Central memory CD8-positive, alpha-beta T cell (primary cell): Measurements from ENCODE around the gene NOP56.

ENCODE experiments used
- ATAC-seq: fragments of 150-1000 bp; cut with Tn5 transposase; replicated peaks from 2 replicates; pipeline ENCODE4 v1.10.0; 2022; ENCODE audit warnings: mild to moderate bottlenecking, moderate FRiP score, moderate number of reproducible peaks; ENCODE audit not compliant: poor library complexity, severe bottlenecking; ENCODE audit errors: extremely low read depth
- DNase-seq, 2 donors: peaks; one replicate each; pipeline ENCODE4 v3.0.0; 2021; ENCODE audit warnings: low spot score in 2 of 2
- H3K27ac Mint-ChIP-seq: one replicate; pipeline ENCODE4 v1.8.0; 2022; ENCODE audit warnings: low read depth, mild to moderate bottlenecking, moderate library complexity, mixed read lengths
- H3K27me3 Mint-ChIP-seq: one replicate; pipeline ENCODE4 v1.8.0; 2022; ENCODE audit warnings: mixed read lengths
- H3K36me3 Mint-ChIP-seq: one replicate; pipeline ENCODE4 v1.8.0; 2022; ENCODE audit warnings: mild to moderate bottlenecking, moderate library complexity, mixed read lengths; ENCODE audit not compliant: insufficient read depth
- H3K4me1 Mint-ChIP-seq: one replicate; pipeline ENCODE4 v1.8.0; 2022; ENCODE audit warnings: mixed read lengths
- H3K4me3 Mint-ChIP-seq: one replicate; pipeline ENCODE4 v1.8.0; 2022; ENCODE audit warnings: mild to moderate bottlenecking, moderate library complexity, mixed read lengths
- H3K9me3 Mint-ChIP-seq: one replicate; pipeline ENCODE4 v1.8.0; 2022; ENCODE audit warnings: mixed read lengths

The NOP56 gene

GRCh38 chr20:2619961-2620595 lies 32.4 kb upstream of the NOP56 start:
- no peak overlapping the region for H3K27ac Mint-ChIP-seq
- H3K4me1 Mint-ChIP-seq, result no peaks in the 10 kb centered on the region
- no peak overlapping the region for H3K4me3 Mint-ChIP-seq
- ATAC-seq (no peak), DNase-seq (no peak)
- H3K27me3 Mint-ChIP-seq, result peaks cover 65% of the 10 kb centered on the region
- H3K36me3 Mint-ChIP-seq, result no peaks in the 10 kb centered on the region
- no peaks in the 10 kb centered on the region for H3K9me3 Mint-ChIP-seq

- H3K27ac Mint-ChIP-seq, result no peak overlapping the region
- DNase-seq (no peak), ATAC-seq (no peak)
- H3K27me3 Mint-ChIP-seq, result peaks cover 28% of the 10 kb centered on the region
- no peak overlapping the region for H3K4me3 Mint-ChIP-seq
- no peaks in the 10 kb centered on the region for H3K9me3 Mint-ChIP-seq
- H3K36me3 Mint-ChIP-seq, result no peaks in the 10 kb centered on the region
- no peaks in the 10 kb centered on the region for H3K4me1 Mint-ChIP-seq
Observed at GRCh38 chr20:2624190-2624589, 28.2 kb upstream of the NOP56 start.

- Mint-ChIP-seq H3K36me3 (no peaks in the 10 kb centered on the region), H3K27me3 (peaks cover 20% of the 10 kb centered on the region), H3K9me3 (no peaks in the 10 kb centered on the region), H3K4me1 (no peaks in the 10 kb centered on the region), H3K4me3 (no peak overlapping the region), H3K27ac (no peak overlapping the region)
- ATAC-seq (no peak), DNase-seq (no peak)
Observed at GRCh38 chr20:2625062-2625461, 27.4 kb upstream of the NOP56 start.

GRCh38 chr20:2626853-2627541 lies 25.4 kb upstream of the NOP56 start:
- no peak for ATAC-seq
- peaks cover 27% of the 10 kb centered on the region for H3K27me3 Mint-ChIP-seq
- H3K4me3 Mint-ChIP-seq, result no peak overlapping the region
- no peaks in the 10 kb centered on the region for H3K36me3 Mint-ChIP-seq
- no peaks in the 10 kb centered on the region for H3K4me1 Mint-ChIP-seq
- DNase-seq, result no peak
- H3K9me3 Mint-ChIP-seq, result no peaks in the 10 kb centered on the region
- no peak overlapping the region for H3K27ac Mint-ChIP-seq

GRCh38 chr20:2631228-2631627 lies 21.2 kb upstream of the NOP56 start:
- DNase-seq, result no peak
- no peaks in the 10 kb centered on the region for H3K9me3 Mint-ChIP-seq
- no peaks in the 10 kb centered on the region for H3K36me3 Mint-ChIP-seq
- H3K27me3 Mint-ChIP-seq, result peaks cover 21% of the 10 kb centered on the region
- peaks cover 1% of the 10 kb centered on the region for H3K4me1 Mint-ChIP-seq
- no peak overlapping the region for H3K4me3 Mint-ChIP-seq
- no peak for ATAC-seq
- no peak overlapping the region for H3K27ac Mint-ChIP-seq

- Mint-ChIP-seq H3K9me3 (no peaks in the 10 kb centered on the region), H3K4me3 (no peak overlapping the region), H3K4me1 (peaks cover 13% of the 10 kb centered on the region), H3K27me3 (peaks cover 21% of the 10 kb centered on the region), H3K27ac (no peak overlapping the region), H3K36me3 (peaks cover 2% of the 10 kb centered on the region)
- ATAC-seq (no peak), DNase-seq (no peak)
Observed at GRCh38 chr20:2633381-2633780, 19.1 kb upstream of the NOP56 start.

GRCh38 chr20:2637246-2637645 lies 15.2 kb upstream of the NOP56 start:
- DNase-seq (no peak), ATAC-seq (peak; percentile 86)
- Mint-ChIP-seq H3K9me3 (no peaks in the 10 kb centered on the region), H3K27ac (no peak overlapping the region), H3K36me3 (peaks cover 7% of the 10 kb centered on the region), H3K27me3 (no peaks in the 10 kb centered on the region), H3K4me3 (peak overlapping the region; percentile 61), H3K4me1 (peaks cover 13% of the 10 kb centered on the region)

- Mint-ChIP-seq H3K4me1 (peaks cover 13% of the 10 kb centered on the region), H3K9me3 (no peaks in the 10 kb centered on the region), H3K36me3 (peaks cover 9% of the 10 kb centered on the region), H3K27ac (no peak overlapping the region), H3K27me3 (no peaks in the 10 kb centered on the region), H3K4me3 (no peak overlapping the region)
- DNase-seq, result no peak
- ATAC-seq, result no peak
Observed at GRCh38 chr20:2640260-2640659, 12.2 kb upstream of the NOP56 start.

- no peak overlapping the region for H3K4me3 Mint-ChIP-seq
- H3K4me1 Mint-ChIP-seq, result peaks cover 13% of the 10 kb centered on the region
- no peak for ATAC-seq
- H3K27me3 Mint-ChIP-seq, result no peaks in the 10 kb centered on the region
- H3K36me3 Mint-ChIP-seq, result peaks cover 9% of the 10 kb centered on the region
- no peak for DNase-seq
- H3K27ac Mint-ChIP-seq, result peak overlapping the region; percentile 52
- H3K9me3 Mint-ChIP-seq, result no peaks in the 10 kb centered on the region
Observed at GRCh38 chr20:2640899-2641298, 11.5 kb upstream of the NOP56 start.

- no peak for DNase-seq
Observed at GRCh38 chr20:2643708-2644107, 8.7 kb upstream of the NOP56 start.

GRCh38 chr20:2652724-2653555 lies 508 bp downstream of the NOP56 start:
- no peaks in the 10 kb centered on the region for H3K27me3 Mint-ChIP-seq

More at GRCh38 chr20:2643708-2644107, 8.7 kb upstream of the NOP56 start:
- no peak overlapping the region for H3K4me3 Mint-ChIP-seq
- no peaks in the 10 kb centered on the region for H3K4me1 Mint-ChIP-seq
- H3K9me3 Mint-ChIP-seq, result no peaks in the 10 kb centered on the region
- H3K27ac Mint-ChIP-seq, result no peak overlapping the region
- H3K27me3 Mint-ChIP-seq, result no peaks in the 10 kb centered on the region
- no peak for ATAC-seq
- H3K36me3 Mint-ChIP-seq, result peaks cover 7% of the 10 kb centered on the region

GRCh38 chr20:2653556-2654383 lies 1.3 kb downstream of the NOP56 start:
- H3K36me3 Mint-ChIP-seq, result peaks cover 56% of the 10 kb centered on the region
- H3K27me3 Mint-ChIP-seq, result no peaks in the 10 kb centered on the region
- no peak for DNase-seq
- peak overlapping the region; percentile 86 for H3K4me3 Mint-ChIP-seq
- peak overlapping the region; percentile 93 for H3K27ac Mint-ChIP-seq
- no peaks in the 10 kb centered on the region for H3K9me3 Mint-ChIP-seq
- H3K4me1 Mint-ChIP-seq, result peaks cover 25% of the 10 kb centered on the region
- ATAC-seq, result no peak

More at GRCh38 chr20:2652724-2653555, 508 bp downstream of the NOP56 start:
- ATAC-seq, result peak; percentile 46
- DNase-seq, result peak in 1 of 2 donors; percentile 41
- Mint-ChIP-seq H3K27ac (peak overlapping the region; percentile 93), H3K4me1 (peaks cover 25% of the 10 kb centered on the region), H3K9me3 (no peaks in the 10 kb centered on the region), H3K36me3 (peaks cover 48% of the 10 kb centered on the region), H3K4me3 (peak overlapping the region; percentile 86)
